Fibroblast of skin of left quadriceps (primary cell): ENCODE data around the gene GARNL3.
A peak's percentile ranks its signal among the peaks of the same experiment; 100 is the strongest.

Experiments
- DNase-seq, 2 experiments: peaks; one replicate each; pipeline ENCODE4 v3.0.0-alpha.2; 2013; ENCODE audit warnings: low read depth in 2 of 2

GARNL3 gene

DNA sequence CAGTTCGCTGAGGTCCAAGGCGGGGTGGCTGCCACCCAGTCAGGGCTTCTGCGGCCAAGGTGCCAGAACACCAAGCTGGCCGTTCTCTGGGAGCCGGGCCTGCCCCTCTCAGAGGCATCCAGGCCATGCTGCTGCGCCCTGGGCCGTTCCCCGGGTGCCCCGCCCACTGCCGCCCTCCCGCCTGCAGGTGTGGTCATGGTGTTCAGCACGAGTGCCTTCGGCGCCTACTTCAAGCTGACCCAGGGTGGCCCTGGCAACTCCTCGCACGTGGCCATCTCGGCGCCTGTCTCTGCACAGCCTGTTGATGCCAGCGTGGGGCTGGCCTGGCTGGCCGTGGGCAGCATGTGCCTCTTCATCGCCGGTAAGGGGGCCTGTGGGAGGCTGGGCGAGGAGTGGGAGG, 140.1 kb downstream of the GARNL3 start:
- no peak for DNase-seq

- no peak for DNase-seq
Observed at GRCh38 chr9:127405344-127406125, 141.0 kb downstream of the GARNL3 start.

- DNase-seq, result no peak
Observed at GRCh38 chr9:127406799-127407491, 142.4 kb downstream of the GARNL3 start.

DNA sequence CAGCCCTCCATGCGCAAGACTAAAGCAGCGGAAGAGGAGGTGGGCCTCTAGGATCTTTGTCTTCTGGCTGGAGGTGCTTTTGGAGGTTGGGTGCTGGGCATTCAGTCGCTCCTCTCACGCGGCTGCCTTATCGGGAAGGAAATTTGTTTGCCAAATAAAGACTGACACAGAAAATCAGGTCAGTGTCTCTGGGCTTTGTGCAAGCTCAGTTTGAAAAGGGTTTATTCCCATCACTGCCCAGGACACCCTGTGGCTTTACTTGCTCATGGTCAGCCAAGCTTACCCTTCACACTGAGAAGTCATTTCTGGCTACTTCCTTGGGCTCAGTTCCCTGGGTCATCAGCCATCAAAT, 142.9 kb downstream of the GARNL3 start:
- DNase-seq, result no peak

DNA sequence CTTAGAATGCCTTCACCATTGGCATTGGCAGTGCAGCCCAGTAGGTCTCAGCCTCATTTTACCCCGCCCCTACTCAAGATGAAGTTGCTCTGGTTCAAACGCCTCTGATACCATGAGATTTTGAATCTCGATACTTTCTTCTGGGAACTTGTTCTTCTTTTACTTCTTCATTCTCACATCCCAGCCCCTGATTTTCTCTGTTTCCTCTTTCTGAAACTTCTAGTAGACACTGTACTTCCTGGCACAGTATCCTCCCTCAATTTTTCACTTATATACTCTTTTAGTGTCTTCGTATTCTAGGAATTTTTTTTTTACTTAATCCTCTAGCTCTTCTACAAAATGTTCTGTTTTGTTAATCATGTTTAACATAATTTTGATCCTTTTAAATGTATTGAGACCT, 146.5 kb downstream of the GARNL3 start:
- DNase-seq, result no peak

DNA sequence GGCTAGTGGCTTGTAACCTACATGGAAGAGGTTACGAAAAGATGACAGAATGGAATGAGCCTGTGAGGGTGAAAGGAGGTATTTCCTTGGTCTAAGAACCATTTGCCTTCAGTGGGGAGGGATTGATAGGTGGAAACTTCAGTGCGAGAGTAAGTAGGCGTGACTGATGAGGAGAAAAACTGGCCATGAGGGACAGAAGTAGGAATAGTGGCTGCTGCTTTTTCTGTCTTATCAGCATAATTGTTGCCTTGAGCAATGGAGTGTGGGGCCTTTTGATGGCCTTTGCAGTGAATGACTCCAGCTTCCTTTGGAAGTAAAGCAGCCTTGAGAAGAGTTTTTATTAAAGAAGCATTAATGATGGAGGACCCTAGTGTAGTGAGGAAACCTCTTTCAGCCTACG, 150.6 kb downstream of the GARNL3 start:
- DNase-seq, result no peak

DNA sequence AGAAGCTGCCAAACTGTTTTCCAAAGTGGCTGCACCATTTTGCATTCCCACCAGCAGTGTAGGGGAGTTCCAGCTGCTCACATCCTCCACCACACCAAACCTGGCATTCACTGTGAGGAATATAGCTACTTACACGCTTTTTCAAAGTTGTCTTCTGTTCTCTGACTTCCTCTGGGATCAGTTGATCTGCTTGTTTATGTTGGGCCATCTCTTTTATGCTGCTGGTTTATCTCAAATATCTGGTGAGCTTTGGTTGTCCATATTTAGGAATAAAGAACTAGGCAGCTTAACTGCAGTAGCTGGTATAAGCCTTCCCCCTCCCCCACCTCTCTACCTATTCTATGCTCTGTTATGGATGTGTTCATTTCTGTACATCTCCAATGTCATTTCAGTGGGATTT, 151.1 kb downstream of the GARNL3 start:
- DNase-seq, result no peak

DNA sequence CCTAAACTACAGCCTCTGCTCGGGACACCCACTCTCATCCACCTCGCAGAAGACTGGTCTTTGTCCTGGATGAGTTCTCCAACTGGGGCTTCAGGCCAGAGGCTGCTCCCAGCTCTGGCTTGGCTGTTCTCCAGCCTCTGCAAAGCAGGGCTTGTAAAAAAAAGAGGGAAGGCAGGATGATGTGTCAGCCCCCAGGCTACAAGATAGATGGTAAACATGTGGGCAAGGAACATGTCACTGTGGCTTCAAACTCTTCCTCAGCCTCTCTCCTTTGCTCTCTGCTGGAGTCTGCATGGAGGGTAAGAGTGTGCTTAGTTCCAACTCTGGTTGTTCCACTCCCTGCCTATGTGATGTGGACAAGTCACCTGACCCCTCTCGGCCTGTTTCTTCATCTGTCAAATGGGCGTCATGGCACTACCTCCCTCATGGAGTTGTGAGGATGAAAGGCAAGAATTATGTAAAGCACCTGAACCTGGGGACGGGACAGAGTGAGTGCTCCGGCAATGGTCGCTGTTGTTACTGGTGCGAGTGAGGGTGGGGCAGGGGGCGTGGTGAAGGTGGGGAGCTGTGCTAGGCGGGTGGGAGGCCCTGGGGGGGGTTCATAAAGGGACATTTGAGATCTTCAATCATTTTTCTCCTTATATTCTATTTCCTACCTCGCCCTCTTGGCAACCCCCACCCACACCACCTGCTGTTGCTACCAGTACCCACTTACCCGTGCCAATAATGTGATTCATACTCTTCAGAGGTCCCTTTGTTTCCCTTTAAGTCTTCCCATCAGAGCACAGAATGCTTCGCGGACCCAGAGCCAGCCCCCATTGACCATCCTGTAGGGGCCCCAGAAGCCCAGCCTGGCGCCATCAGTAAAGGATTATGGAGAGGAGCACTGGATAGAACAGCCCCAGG, 152.8 kb downstream of the GARNL3 start:
- DNase-seq, result no peak

GRCh38 chr9:127418037-127418471, 153.5 kb downstream of the GARNL3 start:
- no peak for DNase-seq

DNA sequence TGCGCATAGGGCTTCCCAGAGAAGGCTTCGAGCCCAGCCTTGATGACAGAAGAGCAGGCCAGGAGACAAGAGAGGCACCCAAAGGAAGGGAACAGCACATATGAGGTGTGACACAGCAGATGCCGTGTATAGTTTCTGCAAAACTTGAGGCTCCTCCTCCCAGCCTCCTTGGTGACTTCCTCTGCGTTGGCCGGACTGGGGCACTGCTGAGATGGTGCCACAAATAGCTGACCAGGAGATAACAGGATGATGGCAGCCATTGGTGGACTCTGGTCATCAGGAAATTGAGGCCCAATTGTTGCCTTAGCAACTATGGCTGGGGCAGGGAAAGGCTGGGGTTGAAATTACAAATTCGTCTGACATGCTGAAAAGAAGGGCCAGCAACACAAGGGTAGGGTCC, 154.8 kb downstream of the GARNL3 start:
- DNase-seq, result no peak

- DNase-seq, result no peak
Observed at GRCh38 chr9:127421057-127421456, 156.5 kb downstream of the GARNL3 start.

- no peak for DNase-seq
Observed at GRCh38 chr9:127422133-127422782, 157.7 kb downstream of the GARNL3 start.

- no peak for DNase-seq
Observed at GRCh38 chr9:127422787-127423186, 158.2 kb downstream of the GARNL3 start.

DNA sequence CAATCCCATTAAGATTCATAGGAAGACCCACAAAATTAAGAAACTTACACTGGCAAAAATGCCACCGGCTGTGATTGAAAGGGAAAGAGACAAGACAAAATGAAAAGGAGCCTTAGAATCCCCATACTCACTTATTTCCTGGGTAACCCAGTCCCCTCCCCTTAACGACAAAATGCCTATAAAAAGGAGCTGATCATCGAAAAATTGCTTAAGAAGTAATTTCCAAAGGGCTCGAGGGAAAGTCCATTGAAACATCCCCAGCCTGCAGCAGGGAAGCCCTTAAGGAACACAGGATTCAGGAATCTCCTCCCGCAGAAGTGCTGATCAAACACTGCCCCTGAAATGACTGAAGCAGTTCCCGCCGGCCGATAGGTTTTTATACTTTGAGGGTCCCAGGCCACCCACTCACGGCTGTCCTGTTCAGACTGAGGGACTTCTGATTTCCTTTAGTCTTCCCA, 158.9 kb downstream of the GARNL3 start:
- DNase-seq, result no peak

- peak; percentile 65 to 71 for DNase-seq
Observed at GRCh38 chr9:127423934-127424675, 159.5 kb downstream of the GARNL3 start, which contains the start of gene ZNF79. ZNF79 (plus strand) TSS chr9:127424382; CDS start chr9:127424788, 406 bp downstream.

GRCh38 chr9:127424676-127424999, 160.1 kb downstream of the GARNL3 start:
- DNase-seq, result no peak

- no peak for DNase-seq
Observed at GRCh38 chr9:127426756-127427155, 162.2 kb downstream of the GARNL3 start.

GRCh38 chr9:127428348-127428747, 163.8 kb downstream of the GARNL3 start:
- DNase-seq, result no peak

DNA sequence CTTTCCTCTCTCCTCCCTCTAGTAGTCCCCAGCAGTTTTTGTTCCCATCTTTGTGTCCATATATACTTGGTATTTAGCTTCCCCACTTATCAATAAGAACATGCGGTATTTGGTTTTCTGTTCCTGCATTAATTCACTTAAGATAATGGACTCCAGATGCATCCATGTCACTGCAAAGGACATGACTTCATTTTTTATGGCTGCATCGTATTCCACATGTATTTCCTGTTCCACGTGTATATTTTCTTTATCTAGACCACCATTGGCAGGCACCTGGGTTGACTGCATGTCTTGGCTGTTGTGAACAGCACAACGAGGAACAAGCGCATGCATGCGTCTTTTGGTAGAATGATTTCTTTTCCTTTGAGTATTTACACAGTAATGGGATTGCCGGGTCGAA, 165.8 kb downstream of the GARNL3 start:
- no peak for DNase-seq

- no peak for DNase-seq
Observed at GRCh38 chr9:127437497-127438264, 173.1 kb downstream of the GARNL3 start.
